GM12892 (cell line): ENCODE measurements around the gene TEX36.

Source experiments
- POLR2A ChIP-seq: IDR thresholded peaks from 2 replicates; pipeline ENCODE4 v1.6.1; 2011; ENCODE audit warnings: low read depth, low read length, control low read depth
- POLR2AphosphoS5 ChIP-seq: IDR thresholded peaks from 2 replicates; pipeline ENCODE4 v1.6.1; 2011; ENCODE audit warnings: low read depth, low read length, control low read depth

DNA sequence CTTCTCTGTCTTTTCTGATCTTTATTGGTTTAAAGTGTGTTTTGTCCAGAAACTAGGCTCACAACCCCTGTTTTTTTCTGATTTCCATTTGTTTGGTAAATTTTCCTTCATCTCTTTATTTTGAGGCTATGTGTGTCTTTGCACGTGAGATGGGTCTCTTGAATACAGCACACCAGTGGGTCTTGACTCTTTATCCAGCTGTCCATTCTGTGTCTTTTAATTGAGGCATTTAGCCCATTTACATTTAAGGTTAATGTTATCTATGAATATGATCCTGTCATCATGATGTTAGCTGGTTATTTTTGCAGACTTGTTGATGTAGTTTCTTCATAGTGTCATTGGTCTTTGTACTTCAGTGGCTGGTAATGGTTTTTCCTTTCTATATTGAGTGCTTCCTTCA is 10.1 kb downstream of the TEX36 start:
- TF ChIP-seq POLR2A (no peak), POLR2AphosphoS5 (no peak)
